ENCODE data around the gene IL24.

DNA sequence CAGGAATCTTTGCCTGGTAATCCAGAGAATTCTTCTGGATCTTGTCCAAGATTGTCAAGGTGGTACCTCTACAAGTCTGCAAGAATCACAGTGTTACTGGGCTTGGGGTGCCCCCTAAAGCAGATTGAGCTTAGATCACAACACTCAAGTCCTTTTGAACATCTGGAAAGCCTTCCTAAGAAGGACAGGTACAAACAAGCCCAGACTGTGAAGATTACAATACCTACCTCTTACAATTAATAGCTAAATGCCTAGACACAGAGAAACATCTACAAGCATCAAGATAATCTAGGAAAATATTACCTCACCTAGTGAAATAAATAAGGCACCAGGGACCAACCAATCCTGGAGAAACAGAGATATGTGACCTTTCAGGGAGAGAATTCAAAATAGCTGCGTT lies 49.3 kb upstream of the IL24 start:
- TF ChIP-seq, protein P1, sequence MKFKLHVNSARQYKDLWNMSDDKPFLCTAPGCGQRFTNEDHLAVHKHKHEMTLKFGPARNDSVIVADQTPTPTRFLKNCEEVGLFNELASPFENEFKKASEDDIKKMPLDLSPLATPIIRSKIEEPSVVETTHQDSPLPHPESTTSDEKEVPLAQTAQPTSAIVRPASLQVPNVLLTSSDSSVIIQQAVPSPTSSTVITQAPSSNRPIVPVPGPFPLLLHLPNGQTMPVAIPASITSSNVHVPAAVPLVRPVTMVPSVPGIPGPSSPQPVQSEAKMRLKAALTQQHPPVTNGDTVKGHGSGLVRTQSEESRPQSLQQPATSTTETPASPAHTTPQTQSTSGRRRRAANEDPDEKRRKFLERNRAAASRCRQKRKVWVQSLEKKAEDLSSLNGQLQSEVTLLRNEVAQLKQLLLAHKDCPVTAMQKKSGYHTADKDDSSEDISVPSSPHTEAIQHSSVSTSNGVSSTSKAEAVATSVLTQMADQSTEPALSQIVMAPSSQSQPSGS (IDR thresholded peaks at IDR 0.05; ENCODE audit: low read length) = no peak
- TF ChIP-seq, protein P2, sequence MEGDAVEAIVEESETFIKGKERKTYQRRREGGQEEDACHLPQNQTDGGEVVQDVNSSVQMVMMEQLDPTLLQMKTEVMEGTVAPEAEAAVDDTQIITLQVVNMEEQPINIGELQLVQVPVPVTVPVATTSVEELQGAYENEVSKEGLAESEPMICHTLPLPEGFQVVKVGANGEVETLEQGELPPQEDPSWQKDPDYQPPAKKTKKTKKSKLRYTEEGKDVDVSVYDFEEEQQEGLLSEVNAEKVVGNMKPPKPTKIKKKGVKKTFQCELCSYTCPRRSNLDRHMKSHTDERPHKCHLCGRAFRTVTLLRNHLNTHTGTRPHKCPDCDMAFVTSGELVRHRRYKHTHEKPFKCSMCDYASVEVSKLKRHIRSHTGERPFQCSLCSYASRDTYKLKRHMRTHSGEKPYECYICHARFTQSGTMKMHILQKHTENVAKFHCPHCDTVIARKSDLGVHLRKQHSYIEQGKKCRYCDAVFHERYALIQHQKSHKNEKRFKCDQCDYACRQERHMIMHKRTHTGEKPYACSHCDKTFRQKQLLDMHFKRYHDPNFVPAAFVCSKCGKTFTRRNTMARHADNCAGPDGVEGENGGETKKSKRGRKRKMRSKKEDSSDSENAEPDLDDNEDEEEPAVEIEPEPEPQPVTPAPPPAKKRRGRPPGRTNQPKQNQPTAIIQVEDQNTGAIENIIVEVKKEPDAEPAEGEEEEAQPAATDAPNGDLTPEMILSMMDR (IDR thresholded peaks at IDR 0.05 in 2 of 3, conservative IDR thresholded peaks at IDR 0.05 in 1 of 3; ENCODE audit: control insufficient read depth in 2 of 3, extremely low read depth in 1 of 3, insufficient read depth in 1 of 3, low read depth in 3 of 3, low read length in 3 of 3) = no peak
- TF ChIP-seq, protein P3, sequence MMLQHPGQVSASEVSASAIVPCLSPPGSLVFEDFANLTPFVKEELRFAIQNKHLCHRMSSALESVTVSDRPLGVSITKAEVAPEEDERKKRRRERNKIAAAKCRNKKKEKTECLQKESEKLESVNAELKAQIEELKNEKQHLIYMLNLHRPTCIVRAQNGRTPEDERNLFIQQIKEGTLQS (IDR thresholded peaks at IDR 0.05; ENCODE audit: borderline replicate concordance, extremely low read depth, low read depth, low read length) = no peak
- TF ChIP-seq RAD21 (IDR thresholded peaks at IDR 0.05; ENCODE audit: insufficient read depth, low read depth, low read length) (no peak), ZBED1 (IDR thresholded peaks at IDR 0.05; ENCODE audit: borderline replicate concordance) (no peak)
- TF ChIP-seq, protein P4, sequence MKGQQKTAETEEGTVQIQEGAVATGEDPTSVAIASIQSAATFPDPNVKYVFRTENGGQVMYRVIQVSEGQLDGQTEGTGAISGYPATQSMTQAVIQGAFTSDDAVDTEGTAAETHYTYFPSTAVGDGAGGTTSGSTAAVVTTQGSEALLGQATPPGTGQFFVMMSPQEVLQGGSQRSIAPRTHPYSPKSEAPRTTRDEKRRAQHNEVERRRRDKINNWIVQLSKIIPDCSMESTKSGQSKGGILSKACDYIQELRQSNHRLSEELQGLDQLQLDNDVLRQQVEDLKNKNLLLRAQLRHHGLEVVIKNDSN (IDR thresholded peaks at IDR 0.05; ENCODE audit: borderline replicate concordance, extremely low read length, insufficient read depth, low read depth, low read length) = no peak
